Fibroblast of villous mesenchyme (primary cell): ENCODE results near the gene MRPL38. TPM values are rescaled to one million over a fixed set of nuclear protein-coding genes. Genes with fewer than 3 reads are reported as not detected.

Source experiments
- DNase-seq: peaks from one replicate; pipeline ENCODE4 v3.0.0-alpha.2; 2010; ENCODE audit warnings: low read depth
- H3K4me3 ChIP-seq: 2 replicates; pipeline ENCODE4 v1.5.1; 2011; ENCODE audit warnings: low read depth, mild to moderate bottlenecking, low read length
- total RNA-seq: library from RNA; depleted of rRNA; stranded (reverse); fragments of >200 nt; gene quantifications from 2 replicates; pipeline ENCODE4 v1.2.3, GENCODE V29; 2012
- TF ChIP-seq, protein P1 (sequence below): IDR thresholded peaks from 2 replicates; pipeline ENCODE4 v1.5.1; 2012; ENCODE audit warnings: low read depth, mild to moderate bottlenecking, low read length; ENCODE audit not compliant: insufficient read depth

Gene MRPL38
- total RNA-seq, 1 donor = 33.7 TPM

DNA sequence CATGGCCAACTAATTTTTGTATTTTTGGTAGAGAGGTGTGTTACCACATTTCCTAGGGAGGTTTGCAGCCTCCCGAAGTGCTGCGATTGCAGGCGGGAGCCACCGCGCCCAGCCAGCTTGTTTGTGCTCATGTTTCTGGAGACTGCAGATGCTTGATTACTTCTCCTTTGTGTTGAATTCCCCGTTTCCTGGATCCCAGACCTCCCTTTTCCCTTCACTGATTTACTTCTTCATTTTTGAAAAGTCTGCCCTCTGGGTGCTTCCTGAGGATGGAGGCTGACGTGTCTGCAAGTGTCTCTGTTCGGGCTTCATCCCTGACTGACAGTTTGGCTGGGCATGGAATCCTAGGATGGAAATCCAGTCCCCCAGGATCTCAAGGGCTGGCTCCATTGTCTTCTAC is 19.3 kb downstream of the MRPL38 start:
- H3K4me3 ChIP-seq = no peak overlapping the region
- TF ChIP-seq, protein P1, sequence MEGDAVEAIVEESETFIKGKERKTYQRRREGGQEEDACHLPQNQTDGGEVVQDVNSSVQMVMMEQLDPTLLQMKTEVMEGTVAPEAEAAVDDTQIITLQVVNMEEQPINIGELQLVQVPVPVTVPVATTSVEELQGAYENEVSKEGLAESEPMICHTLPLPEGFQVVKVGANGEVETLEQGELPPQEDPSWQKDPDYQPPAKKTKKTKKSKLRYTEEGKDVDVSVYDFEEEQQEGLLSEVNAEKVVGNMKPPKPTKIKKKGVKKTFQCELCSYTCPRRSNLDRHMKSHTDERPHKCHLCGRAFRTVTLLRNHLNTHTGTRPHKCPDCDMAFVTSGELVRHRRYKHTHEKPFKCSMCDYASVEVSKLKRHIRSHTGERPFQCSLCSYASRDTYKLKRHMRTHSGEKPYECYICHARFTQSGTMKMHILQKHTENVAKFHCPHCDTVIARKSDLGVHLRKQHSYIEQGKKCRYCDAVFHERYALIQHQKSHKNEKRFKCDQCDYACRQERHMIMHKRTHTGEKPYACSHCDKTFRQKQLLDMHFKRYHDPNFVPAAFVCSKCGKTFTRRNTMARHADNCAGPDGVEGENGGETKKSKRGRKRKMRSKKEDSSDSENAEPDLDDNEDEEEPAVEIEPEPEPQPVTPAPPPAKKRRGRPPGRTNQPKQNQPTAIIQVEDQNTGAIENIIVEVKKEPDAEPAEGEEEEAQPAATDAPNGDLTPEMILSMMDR = no peak
- no peak for DNase-seq

DNA sequence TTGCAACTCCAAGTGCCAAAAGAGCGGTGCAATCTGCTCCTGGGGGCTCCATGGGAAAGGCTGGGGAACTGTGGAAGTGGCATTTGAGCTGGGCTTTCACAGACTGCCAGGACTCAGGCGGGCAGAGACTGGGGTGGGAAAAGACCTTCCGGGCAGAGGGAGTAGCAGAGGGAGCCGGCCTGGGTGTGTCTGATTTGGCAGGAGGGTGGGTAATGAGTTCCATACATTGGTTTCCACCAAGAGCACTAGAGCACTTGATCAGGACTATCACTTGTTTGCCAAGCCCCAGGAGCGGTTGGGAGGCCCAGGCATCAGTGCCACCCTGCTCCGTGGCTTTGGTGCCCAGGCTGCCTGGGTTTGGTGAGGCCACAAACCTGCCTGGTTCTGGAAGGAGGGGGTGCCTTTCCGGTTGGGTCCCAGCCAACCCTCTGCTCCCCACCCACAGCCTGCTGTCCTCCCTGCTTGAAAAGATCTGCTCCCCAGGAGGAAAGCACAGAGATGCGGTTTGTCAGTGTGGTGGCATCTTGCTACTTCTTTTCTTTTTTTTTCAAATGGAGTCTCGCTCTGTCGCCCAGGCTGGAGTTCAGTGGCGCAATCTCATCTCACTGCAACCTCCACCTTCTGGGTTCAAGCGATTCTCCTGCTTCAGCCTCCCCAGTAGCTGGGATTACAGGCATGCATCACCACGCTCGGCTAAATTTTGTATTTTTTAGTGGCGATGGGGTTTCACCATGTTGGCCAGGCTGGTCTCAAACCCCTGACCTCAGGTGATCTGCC is 22.8 kb downstream of the MRPL38 start:
- H3K4me3 ChIP-seq = no peak overlapping the region
- TF ChIP-seq, protein P1 = no peak
- no peak for DNase-seq

DNA sequence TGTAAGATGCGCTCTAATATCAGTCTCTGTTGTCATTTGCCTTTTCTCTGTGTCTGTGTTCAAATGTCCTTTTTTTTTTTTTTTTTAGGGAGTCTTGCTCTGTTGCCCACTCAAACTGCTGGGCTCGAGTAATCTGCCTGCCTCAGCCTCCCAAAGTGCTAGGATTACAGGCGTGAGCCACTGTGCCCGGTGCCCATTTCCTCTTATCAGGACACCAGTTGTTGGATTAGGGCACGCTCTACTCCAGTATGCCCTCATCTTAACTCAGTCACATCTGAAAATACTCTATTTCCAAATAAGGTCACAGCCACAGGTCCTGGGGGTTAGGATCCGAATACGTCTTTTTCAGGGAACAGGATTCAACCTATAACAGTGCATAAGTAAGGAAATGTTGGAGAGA is 24.4 kb downstream of the MRPL38 start:
- no peak overlapping the region for H3K4me3 ChIP-seq
- TF ChIP-seq, protein P1 = no peak
- DNase-seq = no peak

DNA sequence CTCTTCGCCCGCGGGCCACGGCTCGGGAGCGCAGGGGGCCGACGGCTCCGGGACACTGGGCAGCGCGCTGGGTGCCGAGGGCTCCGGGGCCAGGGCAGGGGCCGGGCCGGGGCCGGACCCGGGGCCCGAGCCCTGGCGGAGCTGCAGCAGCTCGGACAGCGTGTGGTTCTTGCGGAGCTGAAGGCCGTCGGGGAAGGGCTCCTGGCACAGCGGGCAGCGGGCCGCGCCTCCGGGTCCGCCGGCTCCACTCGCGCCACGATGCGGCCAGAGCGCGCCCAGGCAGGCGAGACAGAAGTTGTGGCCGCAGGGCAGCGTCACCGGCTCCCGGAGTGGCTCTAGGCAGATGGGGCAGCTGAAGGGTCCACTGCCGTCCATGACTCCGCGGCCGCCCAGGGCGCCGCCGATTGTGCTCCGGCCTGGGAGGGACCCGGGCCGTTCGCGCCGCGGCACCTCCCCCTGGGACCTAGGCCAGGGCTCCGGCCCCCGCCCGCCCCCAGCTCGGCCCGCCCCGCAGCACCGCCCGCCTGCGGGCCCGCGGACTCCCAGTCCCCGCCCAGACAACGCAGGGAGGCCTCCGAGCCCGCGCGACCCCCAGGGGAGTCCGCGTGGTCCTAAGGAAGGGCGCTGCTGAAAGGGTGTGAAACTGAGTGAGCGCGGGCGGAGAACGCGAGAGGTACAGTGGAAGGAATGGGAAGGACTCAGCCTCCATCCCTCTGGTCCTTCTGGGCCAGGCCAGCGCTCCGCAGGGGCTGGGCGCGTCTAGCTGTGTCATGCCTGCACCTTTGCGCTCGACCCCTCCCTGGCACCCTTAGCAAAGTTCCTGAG is 26.3 kb downstream of the MRPL38 start, which contains the start of gene TRIM47:
TRIM47 (minus strand) TSS at position 408 of the 825 bp plus-strand sequence; CDS start at position 375, 33 bp downstream.
- DNase-seq = peak; percentile 75
- TF ChIP-seq, protein P1 = peak; percentile 35
- H3K4me3 ChIP-seq = peak within 1 kb of the TSS; percentile 66

DNA sequence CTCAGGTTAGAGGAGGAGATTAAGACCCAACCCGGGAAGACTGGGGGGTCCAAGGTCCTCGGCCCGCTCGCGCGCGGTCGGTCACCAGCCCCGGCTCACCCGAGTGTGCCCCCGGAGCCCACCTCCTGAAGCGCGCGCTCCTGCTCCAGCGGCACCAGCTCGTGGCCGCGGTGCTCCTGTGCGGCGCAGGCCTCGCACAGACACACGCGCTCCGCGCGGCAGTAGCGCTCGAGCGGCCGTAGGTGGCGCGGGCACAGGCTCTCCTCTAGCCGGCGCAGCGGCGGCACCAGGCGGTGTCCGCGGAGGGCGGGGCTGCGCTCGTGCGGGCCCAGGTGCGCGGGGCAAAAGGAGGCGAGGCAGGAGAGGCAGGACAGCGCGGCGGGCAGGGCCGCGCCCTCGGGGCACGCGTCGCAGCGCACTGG is 26.9 kb downstream of the MRPL38 start:
- TF ChIP-seq, protein P1 = peak; percentile 41
- DNase-seq = peak; percentile 72
- H3K4me3 ChIP-seq = peak overlapping the region; percentile 66

DNA sequence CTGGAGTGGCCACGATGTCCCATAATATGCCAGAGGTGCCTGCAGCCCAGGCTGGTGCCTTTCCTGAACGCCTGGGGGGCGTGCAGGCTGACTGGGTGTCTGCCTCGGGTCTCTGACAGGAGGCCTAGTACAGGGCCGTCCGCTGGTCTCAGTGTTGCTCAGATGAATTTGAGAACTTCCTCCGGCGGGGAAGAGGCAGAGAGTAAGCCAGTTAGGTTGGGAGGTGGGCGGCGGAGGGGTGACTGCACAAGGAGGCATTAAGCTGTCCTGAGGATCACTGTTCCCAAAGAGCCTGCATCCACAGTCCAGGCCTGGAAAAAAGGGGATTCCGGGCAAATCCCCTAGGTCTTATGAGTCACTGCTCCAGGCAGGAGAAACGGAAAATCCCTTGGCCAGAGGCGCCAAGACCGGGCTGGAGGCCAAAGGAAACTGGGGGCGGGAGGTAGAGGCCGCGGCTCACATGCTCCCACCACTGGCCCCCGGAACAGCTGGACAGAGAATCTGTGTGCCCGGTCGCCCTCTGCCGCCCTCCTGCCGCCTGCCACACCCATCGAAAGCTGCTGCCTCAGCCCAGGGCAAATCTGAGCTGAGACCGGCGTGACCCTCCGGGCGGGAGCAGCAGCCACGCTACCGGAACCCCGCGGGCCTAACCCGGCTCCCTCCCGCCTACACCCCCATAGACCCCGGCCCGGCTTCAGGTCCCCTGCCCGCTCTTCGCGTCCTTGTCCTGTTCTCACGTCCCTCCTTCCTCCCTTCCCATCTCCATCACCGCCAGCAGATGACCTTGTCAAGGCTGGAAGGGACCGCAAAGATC is 27.5 kb downstream of the MRPL38 start:
- DNase-seq = peak; percentile 97
- TF ChIP-seq, protein P1 = no peak

More for the DNA sequence above, 27.5 kb downstream of the MRPL38 start:
- peak overlapping the region; percentile 66 for H3K4me3 ChIP-seq
